ENCODE results near the gene ANTXR1. TPM values are rescaled to one million over a fixed set of nuclear protein-coding genes. Genes with fewer than 3 reads are reported as not detected.

ANTXR1 gene
- total RNA-seq, 1 experiment from 2014 or later = 8.1 TPM

DNA sequence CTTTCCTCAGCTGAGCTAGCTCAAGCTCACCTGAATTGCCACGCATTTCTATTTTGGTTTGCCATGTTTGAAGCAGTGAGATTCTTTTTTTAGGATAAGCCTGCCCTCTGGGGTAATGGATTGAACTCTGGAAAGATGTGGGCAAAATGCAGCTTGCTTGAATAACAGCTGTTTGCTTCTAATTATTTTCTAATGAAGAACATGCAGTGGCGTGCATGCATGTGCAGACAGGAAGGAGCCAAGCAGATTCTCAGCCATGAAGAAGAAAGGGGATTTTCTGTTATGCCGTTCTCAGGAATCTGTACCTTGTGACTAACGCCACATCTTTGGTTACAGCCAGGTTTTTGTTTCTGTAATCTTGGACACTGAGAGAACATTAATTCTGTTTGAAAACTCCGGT, 171.2 kb downstream of the ANTXR1 start:
- no peak for DNase-seq (ENCODE audit: low spot score)

DNA sequence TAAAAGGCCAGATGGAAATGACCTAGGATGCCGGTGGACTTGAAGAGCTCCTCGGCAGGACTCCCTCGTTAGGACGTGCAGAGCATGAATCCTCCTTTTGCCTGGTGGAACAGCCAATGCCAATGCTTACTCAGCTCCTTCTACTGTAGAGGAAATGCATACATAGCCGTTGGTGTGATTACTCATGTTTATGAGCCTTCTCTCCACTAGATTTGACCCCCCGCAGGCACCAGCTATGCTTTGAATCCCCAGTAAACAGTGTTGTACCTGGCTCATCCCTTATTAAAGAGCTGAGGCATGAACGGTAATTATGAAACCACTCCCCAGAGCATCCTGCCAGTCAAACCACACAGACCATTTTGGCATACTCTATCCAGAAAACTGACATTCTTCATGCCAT, 172.8 kb downstream of the ANTXR1 start:
- in situ Hi-C loops (cut with HindIII; ENCODE audit: low sequenced_read_pairs) = no loop called here
- DNase-seq (ENCODE audit: low spot score) = no peak

More for the DNA sequence above, 171.2 kb downstream of the ANTXR1 start:
- in situ Hi-C loops (cut with HindIII; ENCODE audit: low sequenced_read_pairs) = no loop called here

DNA sequence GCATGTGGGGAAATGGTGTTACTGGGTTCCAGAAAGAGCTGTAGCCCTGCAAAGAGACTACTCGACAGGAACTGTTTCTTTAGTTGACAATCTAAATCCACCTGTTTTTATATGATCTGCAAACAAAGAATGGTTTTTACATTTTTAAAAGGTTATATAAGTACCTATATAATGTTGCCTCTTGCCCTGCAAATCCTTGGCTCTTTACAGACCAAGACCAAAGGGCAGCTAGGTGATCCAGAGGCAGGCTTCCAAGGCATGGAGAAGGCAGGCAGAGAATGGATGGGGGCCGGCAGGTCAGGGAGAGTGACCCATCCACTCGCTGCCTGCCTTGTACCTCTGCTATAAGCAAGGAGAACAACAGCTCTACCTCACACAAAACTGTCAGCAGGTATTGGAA, 173.6 kb downstream of the ANTXR1 start:
- in situ Hi-C loops (cut with HindIII; ENCODE audit: low sequenced_read_pairs) = no loop called here
- DNase-seq (ENCODE audit: low spot score) = no peak

DNA sequence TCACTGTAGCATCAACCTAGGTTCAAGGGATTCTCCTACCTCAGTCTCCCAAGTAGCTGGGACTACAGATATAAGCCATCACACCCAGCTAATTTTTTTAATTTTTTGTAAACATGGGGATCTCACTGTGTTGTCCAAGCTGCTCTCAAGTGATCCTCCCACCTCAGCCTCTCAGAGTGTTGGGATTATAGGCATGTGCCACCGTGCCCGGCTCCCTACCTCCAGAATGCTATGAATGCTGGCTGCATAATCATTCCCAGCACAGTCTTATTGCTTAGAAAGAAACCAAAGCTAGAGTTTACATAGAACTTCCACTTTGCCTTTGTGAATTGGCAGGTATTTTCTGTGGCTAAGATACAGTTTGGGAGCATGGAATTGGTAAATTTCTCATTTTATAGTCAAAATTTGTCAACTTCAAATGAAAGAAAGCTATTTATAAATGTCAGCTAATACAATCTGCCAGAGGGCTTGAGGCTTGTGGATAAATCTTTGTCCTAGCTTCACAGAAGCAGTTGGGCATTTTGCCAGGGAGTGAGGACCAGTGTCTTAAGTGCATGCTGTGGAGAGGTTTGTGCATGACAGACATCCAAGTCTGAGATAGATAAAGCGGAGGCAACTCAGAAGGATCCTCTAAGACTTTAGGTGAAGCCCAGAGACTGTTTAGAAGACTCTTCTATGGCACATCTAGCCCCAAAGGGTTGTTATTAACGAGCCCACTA, 175.4 kb downstream of the ANTXR1 start:
- DNase-seq (ENCODE audit: low spot score) = no peak
- in situ Hi-C loops (cut with HindIII; ENCODE audit: low sequenced_read_pairs) = no loop called here

DNA sequence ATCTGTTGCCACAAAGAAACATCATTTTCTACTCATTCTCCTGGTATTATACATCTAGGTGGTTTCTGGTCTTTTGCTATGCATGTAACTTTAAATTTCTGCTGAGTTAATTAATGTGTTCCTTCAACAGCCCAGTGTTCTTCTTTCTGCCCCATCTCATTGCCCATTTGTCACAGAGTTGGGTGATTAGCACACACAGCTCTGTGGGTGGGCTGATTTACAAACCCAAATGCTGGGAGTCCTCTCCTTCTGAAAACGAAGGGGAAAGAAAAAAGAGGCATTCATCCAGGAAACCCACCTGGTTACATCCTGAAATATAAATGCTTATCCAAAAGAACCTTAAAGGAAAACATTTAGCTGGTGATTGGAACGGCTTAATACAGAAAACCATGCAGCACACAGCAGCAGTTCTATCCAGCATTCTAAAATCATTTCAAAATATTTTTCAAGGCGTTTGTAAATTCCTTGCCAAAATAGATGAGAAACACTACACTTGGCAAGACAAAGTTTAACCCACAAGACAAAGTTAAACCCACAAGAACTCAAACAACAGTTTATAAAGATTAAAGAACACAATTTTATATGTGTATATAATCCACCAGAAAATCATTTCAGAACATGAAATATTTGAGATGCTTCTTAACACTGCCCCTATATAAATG, 177.9 kb downstream of the ANTXR1 start:
- DNase-seq (ENCODE audit: low spot score) = no peak
- in situ Hi-C loops (cut with HindIII; ENCODE audit: low sequenced_read_pairs) = no loop called here

DNA sequence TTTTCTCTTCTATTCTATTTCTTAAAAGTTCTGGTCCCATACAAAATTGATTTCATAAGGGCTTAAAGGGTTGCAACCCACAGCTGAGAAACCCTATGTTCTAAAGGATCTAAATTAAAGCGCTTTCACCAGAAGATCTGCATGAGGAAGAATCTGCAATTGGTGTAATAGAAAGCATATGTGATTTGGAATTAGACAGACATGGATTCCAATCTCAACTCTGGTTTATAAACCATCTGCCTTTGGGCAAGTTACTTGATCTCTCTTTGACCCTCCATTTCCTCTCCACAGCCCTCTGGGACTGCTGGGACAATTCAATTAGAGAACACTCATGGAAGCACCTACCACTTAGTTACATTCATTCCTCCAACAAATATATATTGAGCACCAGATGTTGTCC, 178.7 kb downstream of the ANTXR1 start:
- in situ Hi-C loops (cut with HindIII; ENCODE audit: low sequenced_read_pairs) = no loop called here
- no peak for DNase-seq (ENCODE audit: low spot score)

DNA sequence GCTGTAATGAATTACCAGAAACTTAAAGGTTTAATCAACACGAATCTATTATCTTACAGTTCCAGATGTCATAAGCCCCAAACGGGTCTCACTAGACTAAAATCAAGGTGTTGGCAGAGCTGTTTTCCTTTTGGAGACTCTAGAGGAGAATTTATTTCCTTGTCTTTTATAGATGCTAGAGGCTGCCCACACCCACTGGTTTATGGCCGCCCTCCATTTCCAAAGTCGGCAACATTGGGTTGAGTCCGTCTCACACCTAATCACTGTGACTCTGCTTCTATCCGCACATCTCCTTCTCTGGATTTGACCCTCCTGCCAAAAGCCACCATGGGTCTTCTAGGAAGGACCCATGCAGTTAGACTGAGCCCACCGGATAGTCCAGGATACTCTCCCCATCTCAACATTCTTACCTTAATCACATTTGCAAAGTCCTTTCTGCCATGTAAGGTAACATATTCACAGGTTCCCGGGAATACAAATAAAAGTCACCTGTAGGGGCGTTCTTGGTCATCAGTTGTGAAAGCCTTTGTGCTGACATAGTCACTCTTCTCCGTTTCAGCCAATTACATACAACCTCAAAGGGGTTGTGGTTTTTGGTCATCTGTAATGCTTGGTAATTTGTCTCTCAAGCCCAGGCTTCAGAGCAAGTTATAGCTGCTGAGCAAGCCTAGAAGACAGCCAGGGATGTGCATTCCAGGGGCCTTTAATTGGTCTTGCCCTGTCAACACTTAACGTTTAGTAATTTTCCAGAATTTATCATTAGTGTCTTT, 179.4 kb downstream of the ANTXR1 start:
- in situ Hi-C loops (cut with HindIII; ENCODE audit: low sequenced_read_pairs) = no loop called here
- DNase-seq (ENCODE audit: low spot score) = no peak

DNA sequence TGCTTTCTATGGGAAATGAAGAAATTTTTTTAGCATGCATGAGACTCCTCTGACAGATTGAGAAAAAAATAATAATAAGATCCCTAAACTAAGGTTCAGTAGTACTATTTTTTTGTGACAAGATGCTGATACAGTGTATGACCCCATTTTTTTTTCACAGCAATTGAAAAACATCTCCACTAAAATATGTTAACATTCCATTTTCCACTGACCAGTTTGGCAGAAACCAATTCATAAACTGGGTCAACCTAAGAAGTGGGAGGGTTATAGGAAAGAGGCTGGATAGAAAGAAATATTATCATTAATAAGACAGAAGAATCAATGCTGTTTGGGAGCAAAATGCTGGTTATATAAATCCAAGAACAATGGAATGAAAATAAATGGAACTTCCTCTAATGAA, 182.7 kb downstream of the ANTXR1 start:
- DNase-seq (ENCODE audit: low spot score) = no peak
- in situ Hi-C loops (cut with HindIII; ENCODE audit: low sequenced_read_pairs) = no loop called here

DNA sequence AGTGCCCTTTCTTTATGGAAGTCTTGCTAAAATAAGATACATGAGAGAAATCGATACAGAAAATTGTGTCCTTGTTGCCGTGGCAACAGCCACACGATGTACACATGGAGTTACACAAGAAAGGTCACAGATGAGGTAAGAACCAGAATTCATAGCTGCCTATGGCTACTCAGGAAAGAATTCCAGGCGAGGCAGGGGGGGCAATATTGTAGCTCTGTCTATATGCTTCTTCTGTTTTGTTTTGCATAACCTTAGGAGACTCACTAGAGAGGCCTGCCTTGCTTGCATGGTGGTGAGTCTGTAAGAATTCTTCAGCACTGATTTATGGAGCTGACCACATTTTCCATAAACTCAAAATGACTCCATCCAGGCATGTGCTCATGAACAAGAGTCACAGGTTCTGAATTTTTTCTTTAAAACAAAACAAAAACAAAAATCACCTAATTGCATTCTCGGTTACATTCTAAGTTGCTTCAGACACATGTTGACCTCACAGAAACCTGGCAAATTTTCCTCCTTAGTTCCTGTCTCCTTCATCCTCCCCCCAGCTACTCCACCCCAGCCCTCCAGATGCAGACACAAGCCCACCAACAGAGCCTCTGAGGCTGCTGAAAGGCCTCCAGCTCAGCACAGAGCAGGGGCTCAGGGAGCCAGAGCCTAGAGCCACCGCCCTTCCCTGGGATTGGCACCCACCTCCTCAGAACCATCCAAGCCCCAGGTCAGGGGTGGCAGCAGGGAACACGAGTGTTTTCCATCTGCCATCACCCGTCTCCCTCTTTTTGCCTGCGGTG, 183.5 kb downstream of the ANTXR1 start:
- no peak for DNase-seq (ENCODE audit: low spot score)
- in situ Hi-C loops (cut with HindIII; ENCODE audit: low sequenced_read_pairs) = no loop called here

DNA sequence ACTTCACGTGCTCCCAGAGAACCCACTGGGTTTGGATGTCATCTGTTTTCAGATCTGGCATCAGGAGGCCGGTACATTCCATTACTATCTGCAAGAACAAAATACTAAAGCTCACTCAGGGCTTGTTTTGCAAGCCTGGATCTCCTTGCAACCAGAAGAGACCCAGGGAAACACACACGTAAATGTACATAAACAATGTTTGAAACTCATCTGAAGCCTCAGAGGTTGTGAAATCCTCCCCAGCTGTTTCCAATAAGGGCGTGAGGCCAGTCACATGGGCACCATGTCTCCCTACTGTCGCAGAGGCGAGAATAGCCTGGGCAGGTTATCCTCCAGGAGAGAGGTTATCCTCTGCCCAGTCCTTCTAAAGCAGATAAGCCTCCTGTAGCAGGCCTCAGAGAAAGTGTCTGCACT, 187.1 kb downstream of the ANTXR1 start:
- in situ Hi-C loops (cut with HindIII; ENCODE audit: low sequenced_read_pairs) = no loop called here
- DNase-seq (ENCODE audit: low spot score) = no peak

DNA sequence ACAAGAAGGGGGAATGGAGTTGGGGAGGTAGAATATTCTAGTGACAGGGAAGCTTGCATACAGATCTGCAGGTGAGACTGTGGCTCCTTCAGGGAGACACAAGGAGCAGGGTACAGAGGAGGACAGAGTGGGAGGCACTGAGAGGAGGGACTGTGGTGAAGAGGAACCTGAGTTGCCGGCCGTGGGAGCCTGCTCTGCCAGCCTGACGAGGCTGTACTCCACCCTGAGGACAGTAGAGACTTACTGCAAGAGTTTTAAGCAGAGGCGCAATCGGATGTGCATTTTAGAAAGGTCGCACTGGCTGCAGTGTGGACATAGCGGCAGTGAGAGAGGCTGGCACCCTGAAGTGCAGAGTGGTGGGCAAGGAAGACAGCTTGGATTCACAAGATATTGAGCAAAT, 188.3 kb downstream of the ANTXR1 start:
- in situ Hi-C loops (cut with HindIII; ENCODE audit: low sequenced_read_pairs) = no loop called here
- DNase-seq (ENCODE audit: low spot score) = no peak

DNA sequence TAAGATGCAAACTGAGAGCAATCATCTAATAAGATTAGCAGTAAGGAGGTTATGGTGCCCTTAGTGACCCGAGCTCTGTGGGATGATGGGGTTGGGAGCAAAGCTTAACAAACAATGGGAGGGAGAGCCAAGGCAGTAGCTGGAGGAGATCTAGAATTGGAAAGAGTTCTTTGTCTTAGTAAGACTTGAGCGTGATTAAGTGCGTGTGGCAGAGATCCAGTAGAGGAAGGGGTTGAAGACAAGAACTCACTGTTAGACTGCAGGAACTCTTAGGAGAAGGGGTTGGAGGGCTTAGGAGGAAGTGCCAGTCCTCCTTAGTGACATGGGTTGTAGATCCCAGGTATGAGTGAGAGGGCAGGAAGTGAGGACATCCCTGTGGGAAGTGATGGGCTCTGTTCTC, 189.3 kb downstream of the ANTXR1 start:
- in situ Hi-C loops (cut with HindIII; ENCODE audit: low sequenced_read_pairs) = no loop called here
- DNase-seq (ENCODE audit: low spot score) = no peak

DNA sequence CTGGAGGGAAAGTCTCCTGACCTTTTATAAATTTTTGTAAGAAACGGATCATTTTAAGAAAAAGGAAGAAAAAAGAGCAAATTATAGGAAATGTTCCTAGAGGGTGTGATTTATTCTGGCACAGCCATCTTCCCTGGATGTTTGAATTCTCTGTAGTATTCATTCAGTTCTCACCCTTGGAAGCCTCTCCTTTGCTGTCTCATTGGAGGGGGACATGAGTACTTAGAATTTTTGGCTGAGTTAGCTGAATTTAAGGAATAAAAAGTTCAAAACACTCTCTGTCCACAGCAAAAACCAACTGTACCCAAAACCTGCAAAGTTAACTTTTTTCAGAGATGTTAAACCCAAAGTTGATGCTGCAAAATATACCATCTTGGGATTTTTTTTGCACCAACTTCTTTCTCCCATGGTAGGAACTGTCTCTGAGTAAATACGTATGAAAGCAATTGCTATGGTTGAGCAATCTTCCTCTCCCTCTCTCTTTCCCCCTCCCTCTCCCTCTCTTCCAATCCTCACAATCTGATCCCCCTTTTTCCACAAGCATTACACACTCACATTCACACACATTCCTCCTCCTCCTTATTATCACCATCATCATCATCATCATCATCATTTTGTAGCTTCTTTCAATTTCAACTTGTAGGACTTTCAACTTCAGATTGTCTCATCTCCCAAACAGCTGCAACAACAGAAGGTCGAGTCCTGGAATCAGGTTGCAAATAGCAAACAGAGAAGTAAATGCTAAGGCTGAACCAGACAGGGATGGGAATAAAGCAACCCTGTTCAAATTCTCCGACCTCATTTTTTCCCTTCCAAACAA, 190.4 kb downstream of the ANTXR1 start:
- no peak for DNase-seq (ENCODE audit: low spot score)
- in situ Hi-C loops (cut with HindIII; ENCODE audit: low sequenced_read_pairs) = no loop called here

DNA sequence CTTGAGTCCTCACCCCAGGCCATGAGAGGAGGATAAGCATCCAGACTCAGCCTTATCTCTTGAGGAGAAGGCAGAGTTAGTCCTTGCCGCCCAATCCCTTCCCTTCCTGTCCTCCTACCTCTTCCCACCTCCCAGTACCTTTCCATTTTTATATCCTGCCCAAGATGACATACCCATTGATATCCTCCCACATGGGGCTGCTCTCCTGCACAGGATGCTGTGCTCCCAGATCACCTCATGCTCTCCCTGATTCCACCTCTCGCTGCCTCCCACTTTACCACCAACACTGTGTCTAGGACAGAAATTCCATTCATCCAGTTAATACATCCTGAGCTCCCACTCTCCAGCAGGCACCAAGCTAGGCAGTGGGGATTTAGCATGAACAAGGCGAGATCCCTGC, 191.7 kb downstream of the ANTXR1 start:
- in situ Hi-C loops (cut with HindIII; ENCODE audit: low sequenced_read_pairs) = no loop called here
- no peak for DNase-seq (ENCODE audit: low spot score)

DNA sequence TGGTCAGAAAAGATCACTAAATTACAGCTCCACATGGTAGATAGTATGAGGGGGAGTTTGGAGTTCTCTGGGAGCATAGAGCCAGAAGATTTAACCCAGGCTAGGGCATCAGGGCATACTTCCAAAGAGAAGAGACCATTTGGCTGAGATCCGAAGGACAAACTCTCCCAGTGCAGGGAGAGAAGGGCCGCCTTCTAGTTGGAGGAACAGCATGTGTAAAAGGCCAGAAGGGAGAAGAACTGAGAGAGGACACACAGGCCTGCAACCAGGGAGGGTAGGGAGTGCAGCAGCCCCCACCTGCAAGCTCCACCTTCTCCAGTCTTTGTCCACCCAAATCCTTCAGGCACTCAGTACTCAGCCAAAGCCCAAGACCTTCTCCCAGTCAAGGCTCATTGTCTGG, 192.1 kb downstream of the ANTXR1 start:
- no peak for DNase-seq (ENCODE audit: low spot score)
- in situ Hi-C loops (cut with HindIII; ENCODE audit: low sequenced_read_pairs) = no loop called here

DNA sequence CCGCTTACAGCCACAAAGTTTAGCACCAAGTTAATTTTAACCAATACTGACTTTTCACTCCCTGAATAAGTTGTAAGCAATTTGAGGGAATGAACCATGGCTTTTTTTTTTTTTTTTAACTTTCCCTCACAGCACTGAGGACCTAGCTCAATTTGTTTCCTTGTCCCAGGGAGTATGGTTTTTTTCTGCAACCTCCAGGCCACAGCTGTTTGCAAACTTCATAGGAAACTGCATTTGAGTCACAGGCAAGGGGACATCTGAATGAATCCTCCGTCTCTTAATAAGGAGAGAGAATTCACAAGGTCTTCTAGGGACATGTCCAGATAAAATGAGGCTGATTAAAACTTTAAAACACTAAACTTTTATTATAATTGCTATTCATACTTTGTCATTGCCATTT, 192.5 kb downstream of the ANTXR1 start:
- in situ Hi-C loops (cut with HindIII; ENCODE audit: low sequenced_read_pairs) = no loop called here
- DNase-seq (ENCODE audit: low spot score) = no peak

DNA sequence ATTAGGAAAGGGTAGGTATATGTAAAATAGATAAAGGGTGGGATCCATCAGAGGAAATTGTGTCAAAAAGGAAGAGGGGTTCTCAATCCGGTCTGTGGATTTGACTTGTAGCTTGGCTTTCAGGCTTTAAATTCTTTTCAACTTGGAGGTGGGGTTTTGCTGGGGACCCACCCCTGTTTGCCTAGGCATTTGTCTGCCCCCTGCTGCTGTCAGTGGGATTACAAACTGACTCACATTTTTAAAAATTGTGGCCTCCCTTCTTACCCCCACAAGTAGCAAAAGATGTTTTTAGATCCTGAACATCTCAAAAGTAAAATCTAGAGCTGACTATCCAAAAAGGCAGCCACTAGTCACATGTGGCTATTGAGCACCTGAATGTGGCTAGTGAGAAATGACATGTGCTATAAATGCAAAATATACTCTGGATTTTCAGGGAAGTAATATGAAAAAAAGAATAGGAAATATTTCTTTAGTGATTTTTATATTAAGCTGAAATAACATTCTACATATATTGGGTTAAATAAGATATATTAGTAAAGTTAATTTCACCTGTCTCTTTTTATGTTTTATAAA, 195.1 kb downstream of the ANTXR1 start:
- in situ Hi-C loops (cut with HindIII; ENCODE audit: low sequenced_read_pairs) = no loop called here
- DNase-seq (ENCODE audit: low spot score) = no peak

DNA sequence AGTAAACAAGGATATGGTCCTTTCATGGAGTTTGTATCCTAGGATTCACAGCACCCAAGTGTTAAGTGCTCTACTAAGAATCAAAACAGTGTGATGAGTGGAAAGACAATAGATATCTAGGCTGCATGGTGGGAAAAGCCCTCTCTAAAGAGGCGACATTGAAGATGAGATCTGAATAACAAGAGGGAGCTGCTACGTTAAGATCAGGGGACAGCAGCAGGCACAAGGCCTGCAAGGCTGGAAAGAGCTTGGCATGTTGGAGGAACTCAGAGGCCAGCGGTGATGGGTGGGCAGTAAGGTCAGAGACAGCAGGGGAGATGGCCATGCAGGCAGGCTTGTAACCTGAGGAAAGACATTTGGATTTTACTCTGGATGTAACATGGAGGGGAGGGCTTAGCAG, 196.5 kb downstream of the ANTXR1 start:
- in situ Hi-C loops (cut with HindIII; ENCODE audit: low sequenced_read_pairs) = no loop called here
- DNase-seq (ENCODE audit: low spot score) = no peak

DNA sequence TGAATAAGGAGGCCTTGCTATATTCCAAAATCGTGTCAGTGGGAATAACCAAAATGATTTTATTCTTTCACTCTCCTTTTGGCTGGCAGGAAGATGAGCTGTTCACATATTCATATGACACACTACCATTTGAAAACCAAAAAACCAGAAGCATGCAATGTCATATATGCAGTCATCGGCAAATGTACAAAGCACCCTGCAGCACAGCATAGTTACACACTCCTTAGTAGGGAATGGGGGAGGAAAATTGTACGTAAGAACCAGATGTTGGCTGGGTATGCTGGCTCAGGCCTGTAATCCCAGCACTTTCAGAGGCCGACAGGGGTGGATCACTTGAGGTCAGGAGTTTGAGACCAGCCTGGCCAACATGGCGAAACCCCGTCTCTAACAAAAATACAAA, 197.4 kb downstream of the ANTXR1 start:
- in situ Hi-C loops (cut with HindIII; ENCODE audit: low sequenced_read_pairs) = no loop called here
- DNase-seq (ENCODE audit: low spot score) = no peak
